ENCODE results near the gene FAM241A. TPM values are rescaled to one million over a fixed set of nuclear protein-coding genes. Genes with fewer than 3 reads are reported as not detected.
A peak's percentile ranks its signal among the peaks of the same experiment; 100 is the strongest.
"Not testable (repeated sequence)": the region's sequence is repeated elsewhere in the genome, so short reads cannot be mapped to it uniquely, and the experiment has no call there.

Gene FAM241A
- total RNA-seq, 1 donor from 2014 or later: 10.3 TPM

DNA sequence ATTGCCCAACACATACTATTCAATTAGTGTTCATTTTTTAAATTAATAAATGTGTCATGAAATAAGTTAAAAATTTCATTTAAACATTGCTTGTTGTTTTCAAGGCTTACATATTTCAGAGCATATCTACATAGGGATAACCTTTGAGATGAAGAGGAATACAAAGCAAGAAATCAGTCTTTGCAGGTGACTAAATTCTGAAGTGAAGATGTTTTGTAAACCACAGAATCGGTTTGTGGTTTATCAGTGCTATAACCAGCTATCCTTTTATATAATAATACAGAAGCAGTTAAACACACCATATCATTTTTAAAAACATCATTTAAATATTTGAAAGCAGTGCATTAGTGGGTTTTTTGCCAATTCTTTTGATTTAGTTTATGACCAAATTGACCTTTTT is 26.9 kb downstream of the FAM241A start:
- no peak for DNase-seq (ENCODE audit: low read depth in 2 of 2)

DNA sequence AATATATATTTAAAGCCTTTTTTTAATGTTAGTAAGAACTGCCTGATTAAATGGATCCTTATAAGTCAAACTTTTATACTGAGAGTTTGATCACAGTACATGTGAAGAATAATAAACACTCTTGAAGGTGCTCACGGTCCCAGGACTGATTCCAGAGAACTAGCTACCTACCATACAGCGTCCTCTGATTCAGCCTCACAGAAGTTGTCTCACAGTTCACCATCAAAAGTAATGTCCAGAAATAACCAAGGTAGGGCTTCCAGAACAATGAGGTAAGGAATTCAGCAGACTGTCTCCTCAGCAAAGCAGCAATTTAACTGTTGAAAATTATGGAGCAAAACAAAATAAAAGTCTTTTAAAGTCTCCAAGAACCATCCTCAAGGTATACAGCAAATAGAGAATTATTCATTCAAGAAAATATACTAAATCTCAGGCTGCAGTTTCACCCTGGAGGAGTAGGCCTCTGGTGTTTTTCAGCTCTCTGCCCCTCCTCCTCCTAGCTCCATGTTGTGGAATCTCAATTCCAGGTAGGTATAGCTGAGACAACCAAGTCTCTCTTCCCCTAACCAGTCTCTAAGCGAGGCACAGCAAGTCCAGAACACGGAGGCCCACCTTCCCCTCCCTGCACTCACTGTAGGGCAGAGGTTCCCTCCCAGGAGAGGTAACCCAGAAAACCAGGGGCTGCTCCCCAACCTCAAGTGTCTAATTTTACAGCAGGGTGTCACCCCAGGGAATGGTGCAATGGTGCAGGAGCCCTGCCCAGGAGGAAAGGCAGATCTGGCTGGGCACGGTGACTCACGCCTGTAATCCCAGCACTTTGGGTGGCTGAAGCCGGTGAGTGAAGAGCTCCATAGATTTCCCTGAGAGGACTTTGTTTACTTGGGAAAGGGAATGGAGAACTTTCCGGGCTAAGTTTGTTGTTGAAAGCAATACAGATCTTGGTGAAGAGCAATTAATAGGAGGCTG is 28.6 kb downstream of the FAM241A start:
- no peak for DNase-seq (ENCODE audit: low read depth in 2 of 2)

DNA sequence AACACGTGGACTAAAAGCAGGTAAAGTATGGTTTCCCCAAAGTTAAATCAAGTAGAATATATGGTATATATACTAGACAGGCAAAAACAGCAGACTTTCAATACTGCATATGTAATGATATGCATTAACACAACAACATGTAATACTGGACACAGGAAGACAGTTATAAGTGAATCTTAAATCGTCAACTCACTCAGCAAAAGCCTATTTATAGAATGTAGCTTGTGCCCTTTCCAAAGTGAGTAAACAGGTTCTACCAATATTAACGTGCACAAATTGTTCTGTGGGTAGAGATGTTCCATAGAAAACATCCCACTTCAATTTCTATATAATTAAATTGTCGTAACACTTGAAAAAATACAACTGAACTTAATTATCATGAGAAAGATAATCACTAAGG is 30.6 kb downstream of the FAM241A start:
- no peak for DNase-seq (ENCODE audit: low read depth in 2 of 2)

DNA sequence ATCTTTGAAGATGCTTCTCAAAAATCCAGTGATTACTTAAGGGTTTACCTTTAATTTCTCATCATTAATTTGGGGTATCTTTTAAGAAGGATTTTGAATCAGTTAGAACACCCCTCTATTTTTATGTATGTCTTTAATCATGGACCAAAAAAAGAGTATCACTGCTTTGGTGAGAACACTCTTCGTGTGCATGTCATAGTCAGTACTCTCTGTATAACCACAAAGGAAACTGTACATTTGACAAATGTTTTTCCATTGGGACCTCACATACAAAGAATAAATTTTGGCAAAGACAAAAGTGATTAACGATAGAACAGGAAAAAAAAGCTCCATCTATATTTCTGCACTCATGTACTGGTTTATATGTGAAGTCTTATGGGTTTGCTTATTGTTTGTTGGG is 31.3 kb downstream of the FAM241A start:
- DNase-seq (ENCODE audit: low read depth in 2 of 2): no peak

DNA sequence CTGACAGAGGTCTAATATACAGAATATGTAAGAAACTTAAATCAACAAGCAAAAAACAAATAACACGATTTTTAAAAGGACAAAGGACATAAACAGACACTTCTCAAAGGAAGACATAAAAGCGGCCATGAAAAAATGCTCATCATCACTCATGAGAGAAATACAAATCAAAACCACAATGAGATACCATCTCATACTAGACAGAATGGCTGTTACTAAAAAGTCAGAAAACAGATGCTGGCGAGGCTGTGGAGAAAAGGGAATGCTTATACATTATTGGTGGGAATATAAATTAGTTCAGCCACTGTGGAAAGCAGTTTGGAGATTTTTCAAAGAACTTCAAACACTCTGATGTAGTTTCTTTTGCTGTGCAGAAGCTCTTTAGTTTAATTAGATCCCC is 33.5 kb downstream of the FAM241A start:
- not testable (repeated sequence) for DNase-seq (ENCODE audit: low read depth in 2 of 2)

DNA sequence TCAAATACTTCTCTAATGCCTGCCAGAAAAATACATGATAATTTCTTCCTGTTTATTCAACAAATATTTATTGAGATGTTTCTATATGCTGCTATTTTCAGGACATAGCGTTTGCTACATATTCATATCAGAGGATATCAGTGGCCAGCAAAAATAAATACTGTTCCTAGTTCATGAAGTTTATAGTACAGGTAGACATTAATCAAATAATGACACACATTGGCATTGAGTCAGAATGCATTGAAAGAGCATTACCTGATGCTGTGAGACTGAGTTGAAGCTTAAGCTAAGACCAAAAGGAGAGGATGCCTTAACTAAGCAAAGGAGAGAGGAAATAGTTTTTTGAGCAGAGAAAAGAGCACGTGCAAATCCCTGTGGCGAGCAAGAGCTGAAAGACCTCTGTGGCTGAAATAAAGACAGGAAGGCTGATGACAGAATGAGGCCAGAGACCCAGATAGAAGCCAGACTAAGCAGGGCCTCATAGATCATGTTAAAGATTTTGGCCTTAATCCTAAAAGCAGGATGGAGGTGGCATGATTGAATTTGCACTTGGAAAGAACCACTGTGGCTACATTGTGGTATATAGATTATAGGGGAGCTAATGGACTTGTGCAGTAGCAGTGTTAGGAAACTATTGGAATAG is 36.2 kb downstream of the FAM241A start:
- no peak for DNase-seq (ENCODE audit: low read depth in 2 of 2)

DNA sequence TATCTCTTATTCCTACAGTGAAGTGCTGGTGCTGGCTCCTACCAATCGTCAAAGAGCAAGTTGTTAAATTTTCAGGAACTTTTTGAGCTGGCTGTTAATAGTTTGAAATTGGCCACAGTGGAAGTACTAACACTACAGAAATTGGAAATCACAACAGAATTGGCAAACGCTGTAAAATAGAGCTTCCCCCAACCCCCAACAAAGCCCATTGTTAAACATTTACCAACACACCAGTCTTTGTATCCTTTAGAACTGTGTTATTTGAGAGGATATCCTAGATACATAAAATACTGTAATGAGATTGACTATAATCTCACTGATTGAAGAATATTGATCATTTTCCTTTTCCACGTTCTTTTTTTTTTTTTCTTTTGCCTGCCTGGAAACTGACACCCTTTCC is 37.4 kb downstream of the FAM241A start:
- DNase-seq (ENCODE audit: low read depth in 2 of 2): no peak

DNA sequence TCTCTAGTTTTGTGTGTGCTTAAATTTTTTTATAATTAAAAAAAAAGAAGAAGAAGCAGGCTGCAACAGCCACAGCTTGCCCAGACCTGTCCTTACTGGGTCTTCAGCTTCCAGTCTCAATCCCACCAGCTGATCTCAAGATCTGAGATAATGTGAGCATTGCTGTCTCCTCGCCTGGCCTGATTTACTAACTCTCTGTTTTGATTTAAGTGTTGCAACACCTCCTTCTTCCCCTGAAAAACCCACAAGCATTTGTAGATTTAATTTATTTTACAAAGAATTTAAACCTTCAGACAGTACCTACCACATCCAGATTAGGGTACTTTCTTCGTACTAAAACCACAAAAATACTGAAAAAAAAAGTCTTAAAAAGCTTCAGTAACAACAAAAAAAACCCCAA is 38.0 kb downstream of the FAM241A start:
- DNase-seq (ENCODE audit: low read depth in 2 of 2): no peak

DNA sequence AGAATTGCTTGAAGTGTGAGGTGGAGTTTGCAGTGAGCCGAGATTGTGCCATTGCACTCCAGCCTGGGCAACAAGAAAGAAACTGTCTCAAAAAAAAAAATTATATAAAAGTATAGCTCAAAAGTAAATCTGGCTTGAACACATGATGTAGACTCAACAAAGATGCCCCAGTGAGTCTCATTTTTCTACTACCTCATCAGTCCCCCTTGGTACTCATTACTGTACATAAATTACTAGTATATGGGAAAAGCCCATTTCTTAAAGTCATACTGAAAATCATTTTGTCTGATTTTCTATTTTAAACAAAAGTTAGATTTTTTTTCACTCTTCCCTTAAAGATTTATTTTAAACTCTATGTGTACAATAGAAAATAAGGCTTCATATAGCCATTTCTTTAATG is 39.2 kb downstream of the FAM241A start:
- DNase-seq (ENCODE audit: low read depth in 2 of 2): no peak

DNA sequence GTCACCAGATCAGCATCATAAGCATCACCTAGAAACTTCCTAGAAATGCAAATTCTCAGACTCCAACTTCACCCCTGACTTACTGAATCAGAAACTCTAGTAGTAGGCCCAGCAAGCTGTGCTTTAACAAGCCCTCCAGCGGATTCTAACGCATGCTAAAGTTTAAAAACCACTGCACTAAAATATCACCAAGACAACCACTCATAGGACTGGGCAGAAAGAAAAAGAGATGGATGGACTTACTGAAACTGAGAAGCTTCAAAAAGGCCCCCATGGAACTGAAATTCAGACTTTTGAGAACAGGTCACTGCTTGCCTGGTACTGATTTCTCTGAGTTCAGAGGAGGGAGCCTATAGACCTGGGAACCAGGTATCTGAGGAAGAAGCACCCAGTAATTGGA is 40.1 kb downstream of the FAM241A start:
- no peak for DNase-seq (ENCODE audit: low read depth in 2 of 2)

DNA sequence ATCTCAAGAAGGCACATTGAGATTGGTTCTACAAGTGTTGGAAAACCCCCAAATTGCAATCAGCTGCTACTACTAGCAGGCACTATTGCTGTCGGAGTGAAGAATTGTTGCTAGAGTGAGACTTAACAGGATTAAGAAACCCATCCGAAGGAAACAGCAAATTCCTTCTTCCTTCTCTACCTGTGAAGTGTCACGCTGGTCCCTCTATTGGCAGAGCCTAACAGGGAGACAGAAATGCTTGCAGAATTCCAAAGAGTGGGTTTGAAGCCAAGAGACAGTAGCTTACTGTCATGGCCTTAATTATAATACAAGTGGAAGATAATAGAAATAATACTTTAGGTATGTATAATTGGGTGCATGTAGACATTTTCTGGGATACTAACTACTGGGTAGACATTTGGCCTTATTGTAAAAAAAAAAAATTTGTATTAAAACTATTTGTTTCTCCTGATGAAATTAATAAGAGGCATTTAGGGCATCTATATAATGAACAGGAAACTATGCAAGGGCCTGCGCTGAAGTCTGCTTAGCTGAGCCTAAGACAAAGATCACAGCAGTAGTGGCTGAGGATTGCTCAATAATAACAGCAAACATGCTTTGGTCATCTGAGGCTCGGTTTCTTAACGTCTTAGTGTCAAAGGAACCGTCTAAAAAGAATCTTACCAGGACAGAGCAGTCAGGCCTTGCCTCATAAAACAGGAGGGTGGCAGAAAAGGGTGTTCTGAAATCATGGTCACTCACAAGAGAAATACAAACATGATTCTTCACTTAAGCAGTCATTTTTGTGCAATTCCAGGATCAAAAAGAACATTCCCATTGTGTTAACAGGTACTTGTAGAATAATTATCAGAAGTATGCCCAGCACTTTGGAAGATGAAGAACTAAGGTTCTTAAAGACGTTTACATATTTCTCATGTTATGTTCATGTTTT is 40.8 kb downstream of the FAM241A start:
- no peak for DNase-seq (ENCODE audit: low read depth in 2 of 2)

DNA sequence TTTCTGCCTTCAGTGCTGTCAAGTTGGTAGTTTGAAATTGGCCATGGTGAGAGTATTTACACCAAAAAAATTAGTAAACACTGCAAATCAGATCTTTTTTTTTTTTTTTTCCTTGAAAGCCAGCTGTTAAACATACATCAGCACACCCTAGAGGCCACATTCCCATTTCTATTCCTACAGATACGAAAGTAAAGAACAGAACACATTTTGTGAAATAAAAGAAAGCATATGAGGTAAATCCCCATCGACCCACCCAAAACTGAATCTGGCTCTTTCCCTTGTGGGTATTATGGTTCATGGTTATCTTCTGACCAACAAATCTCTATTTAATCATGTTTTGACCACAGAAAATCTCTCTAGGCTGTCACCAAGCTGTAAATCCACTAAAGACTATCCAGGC is 44.5 kb downstream of the FAM241A start:
- peak; percentile 10 to 38 for DNase-seq (ENCODE audit: low read depth in 2 of 2)

DNA sequence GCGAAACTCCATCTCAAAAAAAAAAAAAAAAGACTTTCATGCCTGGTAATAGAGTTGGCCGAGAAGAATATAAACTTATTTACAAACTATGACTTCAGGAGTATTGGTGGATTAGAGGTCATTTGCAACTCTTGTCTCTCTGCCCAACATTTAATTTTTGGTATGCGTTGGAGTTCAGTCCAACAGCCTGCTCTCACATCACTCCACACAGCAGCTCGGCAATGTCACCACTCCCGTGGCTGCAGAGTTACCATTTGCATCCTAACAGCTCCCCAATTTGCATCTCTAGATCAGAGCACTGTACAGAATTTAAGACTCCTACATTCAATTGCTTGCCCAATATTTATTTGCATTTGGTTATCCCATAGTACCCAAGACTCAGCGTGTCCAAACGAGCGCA is 45.4 kb downstream of the FAM241A start:
- no peak for DNase-seq (ENCODE audit: low read depth in 2 of 2)

DNA sequence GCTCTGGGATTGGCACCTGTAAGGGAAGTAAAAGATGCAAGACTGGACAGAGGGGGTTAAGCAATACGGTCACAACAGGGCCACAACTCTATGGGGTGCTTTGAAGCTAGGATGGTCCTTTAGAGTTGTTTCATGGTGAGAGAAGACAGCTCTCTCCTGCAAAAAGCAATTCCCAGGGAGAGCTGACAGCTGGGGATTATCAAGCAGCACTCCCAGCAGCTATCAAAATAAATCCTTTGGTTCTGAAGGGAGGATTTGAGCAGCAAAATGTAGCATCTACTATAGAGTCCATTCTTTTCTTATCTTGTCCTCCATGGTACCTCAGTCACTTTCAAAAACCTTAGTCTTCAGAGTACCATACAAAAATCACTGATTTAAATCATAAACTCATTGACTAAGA is 51.2 kb downstream of the FAM241A start:
- DNase-seq (ENCODE audit: low read depth in 2 of 2): no peak

DNA sequence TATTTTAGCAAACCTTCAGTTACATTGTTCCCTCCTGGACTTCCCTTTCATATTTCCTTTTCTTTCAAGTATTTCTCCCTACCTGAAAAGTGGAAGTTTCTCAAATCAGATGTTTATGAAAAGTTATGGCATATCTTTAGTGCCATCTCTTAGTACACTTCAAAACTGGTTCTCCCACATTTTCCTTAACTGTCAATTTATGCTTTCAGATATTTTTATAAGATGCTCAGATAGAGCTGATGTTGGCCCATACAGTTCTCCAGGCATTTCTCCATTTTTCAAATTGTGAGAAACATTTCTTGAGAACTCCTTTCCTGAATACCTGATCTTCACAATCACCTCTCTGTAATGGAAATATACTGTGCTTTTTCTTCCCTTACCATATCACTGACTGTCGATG is 53.8 kb downstream of the FAM241A start:
- DNase-seq (ENCODE audit: low read depth in 2 of 2): no peak

DNA sequence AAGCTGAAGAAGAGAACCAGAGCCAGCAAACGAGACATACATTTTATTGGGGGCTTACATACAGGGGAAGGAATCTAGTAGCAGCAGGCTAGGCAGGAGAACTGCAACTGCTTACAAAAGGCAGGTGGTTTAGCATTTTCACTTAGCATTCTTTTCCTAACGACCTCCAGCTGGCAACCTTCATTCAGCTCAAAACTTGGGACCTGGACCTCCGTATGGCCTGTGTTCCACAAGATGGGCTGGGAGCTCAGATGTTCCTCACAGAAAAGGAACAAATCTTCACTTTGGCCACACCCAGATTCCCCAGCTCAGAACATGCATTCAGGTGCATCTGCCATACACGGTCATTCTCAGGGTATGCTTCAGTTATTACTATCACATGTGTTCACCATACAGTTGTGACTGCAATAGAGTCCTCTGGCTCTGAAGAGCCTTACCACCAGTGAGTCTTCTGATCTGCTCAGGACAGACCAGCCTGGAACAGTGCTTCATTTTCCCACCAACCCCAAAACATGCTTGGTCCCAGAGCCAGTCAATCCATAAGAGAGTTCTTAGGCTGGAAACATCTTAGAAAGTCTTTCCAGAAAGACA is 56.8 kb downstream of the FAM241A start:
- DNase-seq (ENCODE audit: low read depth in 2 of 2): no peak

DNA sequence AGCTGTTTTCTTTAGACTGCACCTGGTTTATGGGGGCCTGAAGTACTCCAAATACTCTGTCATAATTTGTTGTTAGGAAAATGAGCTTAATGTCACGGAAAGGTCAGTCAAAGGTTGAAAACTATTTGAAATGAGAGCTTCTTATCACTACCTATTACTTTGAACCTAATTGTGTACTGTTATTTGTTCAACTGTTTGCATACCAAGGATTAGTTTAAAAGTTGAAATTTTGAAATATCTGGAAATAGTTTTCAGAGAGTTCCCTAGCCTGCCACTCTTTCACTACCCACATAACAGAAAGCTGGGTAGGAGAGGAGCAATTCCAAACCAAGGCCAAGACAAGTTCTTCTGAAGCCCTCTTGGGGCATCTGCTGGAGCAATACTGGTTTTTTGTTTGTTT is 58.3 kb downstream of the FAM241A start:
- DNase-seq (ENCODE audit: low read depth in 2 of 2): no peak

DNA sequence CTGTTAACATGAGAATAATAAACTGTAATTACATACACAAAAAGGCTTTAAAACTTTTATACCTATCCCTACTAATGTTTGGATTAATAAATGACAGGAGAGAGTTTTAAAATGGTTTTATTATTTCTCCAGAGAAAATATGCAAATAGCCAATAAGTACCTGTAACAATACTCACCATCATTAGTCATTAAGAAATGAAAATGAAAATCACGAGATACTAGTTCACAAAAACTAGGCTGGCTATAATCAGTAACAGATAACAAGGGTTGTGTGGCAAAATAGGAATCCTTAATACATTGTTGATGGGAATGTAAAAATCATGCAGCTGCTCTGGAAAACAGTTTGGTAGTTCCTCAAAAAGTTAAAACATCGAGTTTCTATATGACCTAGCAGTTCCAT is 61.2 kb downstream of the FAM241A start:
- no peak for DNase-seq (ENCODE audit: low read depth in 2 of 2)

DNA sequence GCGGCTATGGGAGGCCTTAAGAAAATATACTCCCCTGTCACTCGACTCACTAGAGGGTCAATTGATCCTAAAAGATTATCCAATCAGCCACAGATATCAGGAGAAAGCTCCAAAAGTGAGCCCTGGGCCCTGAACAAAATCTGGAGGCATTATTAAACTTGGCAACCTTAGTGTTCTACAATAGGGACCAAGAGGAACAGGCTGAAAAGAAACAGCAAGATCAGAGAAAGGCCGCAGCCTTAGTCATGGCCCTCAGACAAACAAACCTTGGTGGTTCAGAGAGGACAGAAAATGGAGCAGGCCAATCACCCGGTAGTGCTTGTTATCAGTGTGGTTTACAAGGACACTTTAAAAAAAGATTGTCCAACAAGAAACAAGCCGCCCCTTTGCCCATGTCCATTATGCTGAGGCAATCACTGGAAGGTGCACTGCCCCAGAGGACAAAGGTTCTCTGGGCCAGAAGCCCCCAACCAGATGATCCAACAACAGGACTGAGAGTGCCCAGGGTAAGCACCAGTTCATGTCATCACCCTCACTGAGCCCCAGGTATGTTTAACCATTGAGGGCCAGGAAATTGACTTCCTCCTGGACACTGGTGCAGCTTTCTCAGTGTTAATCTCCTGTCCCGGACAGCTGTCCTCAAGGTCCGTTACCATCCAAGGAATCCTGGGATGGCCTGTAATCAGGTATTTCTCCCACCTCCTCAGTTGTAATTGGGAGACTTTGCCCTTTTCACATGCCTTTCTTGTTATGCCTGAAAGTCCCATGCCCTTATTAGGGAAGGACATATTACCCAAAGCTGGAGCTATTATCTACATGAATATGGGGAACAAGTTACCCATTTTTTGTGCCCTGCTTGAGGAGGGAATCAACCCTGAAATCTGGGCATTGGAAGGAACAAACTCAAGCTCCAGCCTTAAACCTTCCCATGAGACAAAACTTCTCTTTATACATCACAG is 63.2 kb downstream of the FAM241A start:
- DNase-seq (ENCODE audit: low read depth in 2 of 2): not testable (repeated sequence)

DNA sequence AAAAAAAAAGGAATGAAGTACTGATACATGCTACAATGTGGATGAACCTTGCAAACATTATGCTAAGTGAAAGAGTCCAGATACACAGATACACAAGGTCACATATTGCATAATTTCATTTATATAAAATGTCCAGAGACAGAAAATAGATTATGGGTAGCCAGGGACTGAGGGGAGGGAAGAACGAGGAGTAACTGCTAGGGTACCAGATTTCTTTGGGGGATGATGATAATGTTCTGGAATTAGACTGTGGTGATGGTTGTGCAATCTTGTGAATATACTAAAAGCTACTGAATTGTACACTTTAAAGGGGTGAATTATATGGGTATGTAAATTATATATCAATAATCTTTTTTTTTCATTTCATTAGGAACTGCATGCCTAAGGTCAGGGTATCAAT is 65.5 kb downstream of the FAM241A start:
- DNase-seq (ENCODE audit: low read depth in 2 of 2): no peak
